Measurements from ENCODE around the gene IGSF10.
"Not testable (repeated sequence)": the region's sequence is repeated elsewhere in the genome, so short reads cannot be mapped to it uniquely, and the experiment has no call there.

Gene IGSF10

DNA sequence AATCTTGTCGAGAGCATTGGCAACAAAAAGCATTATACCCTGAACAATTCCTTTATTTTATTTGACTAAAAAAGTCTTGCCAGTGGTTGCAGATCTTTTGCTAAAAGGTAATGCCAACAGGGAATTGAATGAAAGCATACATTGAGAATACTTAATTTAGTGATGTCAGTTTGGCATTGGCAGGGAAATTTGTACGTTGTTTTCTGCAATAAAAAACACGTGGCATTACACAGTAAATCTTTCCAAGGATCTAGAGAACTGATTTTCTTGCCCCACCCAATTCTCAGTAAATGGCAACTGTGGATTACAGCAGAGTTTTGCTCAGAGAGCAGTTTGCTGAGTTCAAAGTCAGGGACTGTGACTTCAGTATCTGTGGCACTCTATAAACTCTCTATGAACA is 38.3 kb upstream of the IGSF10 start:
- peak overlapping the region; percentile 89 for H3K27ac ChIP-seq
- peak overlapping the region; percentile 66 for H3K4me3 ChIP-seq
- TF ChIP-seq POLR2AphosphoS5 (IDR thresholded peaks at IDR 0.05; ENCODE audit: borderline replicate concordance, low read depth, low read length): no peak
- no peak for TF ChIP-seq EZH2 (IDR thresholded peaks at IDR 0.05)
- no peak for TF ChIP-seq FOXP2 (optimal IDR thresholded peaks at IDR 0.05; ENCODE audit: control extremely low read depth, extremely low read length, insufficient read depth)

DNA sequence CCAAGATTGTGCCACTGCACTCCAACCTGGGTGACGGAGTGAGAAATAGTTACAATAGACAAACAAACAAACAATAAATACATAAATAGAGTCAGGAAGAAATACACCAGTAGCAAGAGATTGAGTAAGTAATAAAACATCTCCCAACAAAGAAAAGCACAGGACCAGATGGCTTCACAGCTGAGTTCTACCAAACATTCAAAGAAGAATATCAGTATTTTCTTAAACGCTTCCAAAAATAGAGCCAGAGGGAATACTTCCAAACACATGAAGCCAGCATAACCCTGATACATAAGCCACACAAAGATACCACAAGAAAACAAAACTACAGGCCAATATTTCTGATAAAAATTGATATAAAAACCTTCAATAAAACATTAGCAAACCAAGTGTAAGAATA is 30.7 kb upstream of the IGSF10 start:
- DNase-seq (ENCODE audit: low read depth, low spot score): no peak
- no peak overlapping the region for H3K4me3 ChIP-seq
- H3K36me3 ChIP-seq (ENCODE audit: insufficient read depth, low read length): no peaks in the 10 kb centered on the region
- no peak overlapping the region for H3K27ac ChIP-seq
- H3K9me3 ChIP-seq (ENCODE audit: low read depth, low read length): peaks cover 4% of the 10 kb centered on the region; the same call in 1 of the 2 replicates
- H3K9ac ChIP-seq (ENCODE audit: insufficient read length): no peak overlapping the region
- TF ChIP-seq EZH2 (IDR thresholded peaks at IDR 0.05) (no peak), POLR2AphosphoS5 (IDR thresholded peaks at IDR 0.05; ENCODE audit: borderline replicate concordance, low read depth, low read length) (no peak), FOXP2 (optimal IDR thresholded peaks at IDR 0.05; ENCODE audit: control extremely low read depth, extremely low read length, insufficient read depth) (no peak)

More for the DNA sequence above, 38.3 kb upstream of the IGSF10 start:
- Histone ChIP-seq H3K9ac (ENCODE audit: insufficient read length) (peak overlapping the region; percentile 9), H3K36me3 (ENCODE audit: insufficient read depth, low read length) (no peaks in the 10 kb centered on the region), H3K9me3 (ENCODE audit: low read depth, low read length) (no peaks in the 10 kb centered on the region)
- no peak for DNase-seq (ENCODE audit: low read depth, low spot score)

DNA sequence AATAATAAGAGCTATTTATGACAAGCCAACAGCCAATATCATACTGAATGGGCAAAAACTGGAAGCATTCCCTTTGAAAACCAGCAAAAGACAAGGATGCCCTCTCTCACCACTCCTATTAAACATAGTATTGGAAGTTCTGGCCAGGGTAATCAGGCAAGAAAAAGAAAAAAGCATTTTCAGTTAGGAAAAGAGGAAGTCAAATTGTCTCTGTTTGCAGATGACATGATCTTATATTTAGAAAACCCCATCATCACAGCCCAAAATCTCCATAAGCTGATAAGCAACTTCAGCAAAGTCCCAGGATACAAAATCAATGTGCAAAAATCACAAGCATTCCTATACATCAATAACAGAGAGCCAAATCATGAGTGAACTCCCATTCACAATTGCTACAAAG is 27.0 kb upstream of the IGSF10 start:
- not testable (repeated sequence) for H3K4me3 ChIP-seq; DNase-seq (ENCODE audit: low read depth, low spot score); H3K9ac ChIP-seq (ENCODE audit: insufficient read length); H3K9me3 ChIP-seq (ENCODE audit: low read depth, low read length); H3K36me3 ChIP-seq (ENCODE audit: insufficient read depth, low read length); H3K27ac ChIP-seq

DNA sequence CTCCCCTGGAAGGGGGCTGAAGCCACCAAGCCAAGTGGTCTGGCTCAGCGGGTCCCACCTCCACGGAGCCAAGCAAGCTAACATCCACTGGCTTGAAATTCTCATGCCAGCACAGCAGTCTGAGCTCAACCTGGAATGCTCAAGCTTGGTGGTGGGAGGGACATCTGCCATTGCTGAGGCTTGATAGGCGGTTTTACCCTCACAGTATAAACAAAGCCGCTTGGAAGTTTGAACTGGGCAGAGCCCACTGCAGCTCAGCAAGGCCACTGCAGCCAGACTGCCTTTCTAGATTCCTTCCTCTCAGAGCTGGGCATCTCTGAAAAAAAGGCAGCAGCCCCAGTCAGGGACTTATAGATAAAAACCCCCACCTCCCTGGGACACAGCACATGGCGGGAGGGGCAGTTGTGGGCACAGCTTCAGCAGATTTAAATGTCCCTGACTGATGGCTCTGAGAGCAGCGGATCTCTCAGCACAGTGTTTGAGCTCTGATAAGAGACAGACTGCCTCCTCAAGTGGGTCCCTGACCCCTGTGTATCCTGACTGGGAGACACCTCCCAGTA is 23.2 kb upstream of the IGSF10 start:
- Histone ChIP-seq H3K9me3 (ENCODE audit: low read depth, low read length) (0 out of 2 replicates have a peak, but pooled peaks cover 4% of the 10 kb centered on the region), H3K4me3 (no peak overlapping the region), H3K9ac (ENCODE audit: insufficient read length) (no peak overlapping the region), H3K27ac (no peak overlapping the region), H3K36me3 (ENCODE audit: insufficient read depth, low read length) (no peaks in the 10 kb centered on the region)
- no peak for DNase-seq (ENCODE audit: low read depth, low spot score)
- no peak for TF ChIP-seq EZH2 (IDR thresholded peaks at IDR 0.05)
- TF ChIP-seq POLR2AphosphoS5 (IDR thresholded peaks at IDR 0.05; ENCODE audit: borderline replicate concordance, low read depth, low read length): no peak
- TF ChIP-seq FOXP2 (optimal IDR thresholded peaks at IDR 0.05; ENCODE audit: control extremely low read depth, extremely low read length, insufficient read depth): no peak

DNA sequence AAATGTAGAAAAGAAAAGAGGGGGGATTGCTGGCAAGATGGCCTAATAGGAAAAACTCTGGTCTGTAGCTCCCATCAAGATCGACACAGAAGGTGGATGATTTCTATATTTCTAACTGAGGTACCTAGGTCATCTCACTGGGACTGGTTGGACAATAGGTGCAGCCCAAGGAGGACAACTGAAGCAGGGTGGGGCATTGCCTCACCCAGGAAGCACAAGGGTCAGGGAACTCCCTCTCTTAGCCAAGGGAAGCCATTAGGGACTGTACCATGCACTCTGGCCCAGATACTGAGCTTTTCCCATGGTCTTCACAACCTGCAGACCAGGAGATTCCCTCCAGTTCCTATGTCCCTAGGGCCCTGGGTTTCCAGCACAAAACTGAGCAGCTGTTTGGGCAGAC is 22.6 kb upstream of the IGSF10 start:
- Histone ChIP-seq H3K36me3 (ENCODE audit: insufficient read depth, low read length) (no peaks in the 10 kb centered on the region), H3K4me3 (no peak overlapping the region), H3K9ac (ENCODE audit: insufficient read length) (no peak overlapping the region), H3K27ac (no peak overlapping the region), H3K9me3 (ENCODE audit: low read depth, low read length) (0 out of 2 replicates have a peak, but pooled peaks cover 4% of the 10 kb centered on the region)
- TF ChIP-seq FOXP2 (optimal IDR thresholded peaks at IDR 0.05; ENCODE audit: control extremely low read depth, extremely low read length, insufficient read depth): no peak
- TF ChIP-seq EZH2 (IDR thresholded peaks at IDR 0.05): no peak
- no peak for TF ChIP-seq POLR2AphosphoS5 (IDR thresholded peaks at IDR 0.05; ENCODE audit: borderline replicate concordance, low read depth, low read length)
- DNase-seq (ENCODE audit: low read depth, low spot score): no peak

DNA sequence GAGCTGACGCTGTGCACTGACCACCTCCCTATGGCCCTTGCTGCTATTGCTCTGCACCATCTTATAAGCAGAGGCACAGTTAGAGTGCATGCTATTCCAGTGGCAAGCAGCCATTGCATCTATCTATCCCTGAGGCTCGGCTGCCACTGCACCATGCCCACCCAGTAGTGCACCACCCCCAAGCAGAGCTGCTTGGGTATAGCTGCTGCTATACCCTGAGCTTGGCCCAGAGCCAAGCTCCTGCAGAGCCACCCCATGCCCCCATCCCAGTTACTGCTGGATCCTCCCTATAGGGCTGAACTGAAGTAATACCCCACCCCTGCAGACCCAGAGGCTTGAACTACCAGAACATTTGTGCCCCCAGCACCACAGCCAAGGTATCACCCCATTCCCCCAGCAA is 19.6 kb upstream of the IGSF10 start:
- TF ChIP-seq FOXP2 (optimal IDR thresholded peaks at IDR 0.05; ENCODE audit: control extremely low read depth, extremely low read length, insufficient read depth) (no peak), POLR2AphosphoS5 (IDR thresholded peaks at IDR 0.05; ENCODE audit: borderline replicate concordance, low read depth, low read length) (no peak), EZH2 (IDR thresholded peaks at IDR 0.05) (no peak)
- Histone ChIP-seq H3K9me3 (ENCODE audit: low read depth, low read length) (0 out of 2 replicates have a peak, but pooled peaks cover 4% of the 10 kb centered on the region), H3K36me3 (ENCODE audit: insufficient read depth, low read length) (no peaks in the 10 kb centered on the region), H3K4me3 (no peak overlapping the region), H3K9ac (ENCODE audit: insufficient read length) (no peak overlapping the region), H3K27ac (no peak overlapping the region)
- no peak for DNase-seq (ENCODE audit: low read depth, low spot score)

DNA sequence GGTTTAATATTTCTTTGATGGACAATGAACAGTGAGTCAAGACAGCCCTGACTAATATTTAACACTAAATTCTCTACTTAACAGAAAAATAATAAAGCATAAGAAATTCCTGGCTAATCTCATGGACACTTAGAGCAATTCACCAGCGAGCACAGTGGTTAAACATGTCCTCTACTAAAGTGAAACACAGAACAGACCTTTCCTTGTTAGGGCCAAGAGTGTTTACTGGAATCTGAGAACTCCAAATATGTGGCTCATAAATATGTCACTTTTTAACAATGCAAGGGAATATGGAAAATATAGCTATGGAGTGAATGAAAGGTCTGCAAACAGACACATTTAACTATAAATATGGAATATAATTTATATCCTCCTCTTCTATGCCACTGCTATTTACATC is 18.6 kb upstream of the IGSF10 start:
- no peak for DNase-seq (ENCODE audit: low read depth, low spot score)
- Histone ChIP-seq H3K9me3 (ENCODE audit: low read depth, low read length) (0 out of 2 replicates have a peak, but pooled peaks cover 4% of the 10 kb centered on the region), H3K9ac (ENCODE audit: insufficient read length) (no peak overlapping the region), H3K36me3 (ENCODE audit: insufficient read depth, low read length) (no peaks in the 10 kb centered on the region), H3K27ac (no peak overlapping the region), H3K4me3 (no peak overlapping the region)
- TF ChIP-seq EZH2 (IDR thresholded peaks at IDR 0.05): no peak
- TF ChIP-seq POLR2AphosphoS5 (IDR thresholded peaks at IDR 0.05; ENCODE audit: borderline replicate concordance, low read depth, low read length): no peak
- TF ChIP-seq FOXP2 (optimal IDR thresholded peaks at IDR 0.05; ENCODE audit: control extremely low read depth, extremely low read length, insufficient read depth): no peak

DNA sequence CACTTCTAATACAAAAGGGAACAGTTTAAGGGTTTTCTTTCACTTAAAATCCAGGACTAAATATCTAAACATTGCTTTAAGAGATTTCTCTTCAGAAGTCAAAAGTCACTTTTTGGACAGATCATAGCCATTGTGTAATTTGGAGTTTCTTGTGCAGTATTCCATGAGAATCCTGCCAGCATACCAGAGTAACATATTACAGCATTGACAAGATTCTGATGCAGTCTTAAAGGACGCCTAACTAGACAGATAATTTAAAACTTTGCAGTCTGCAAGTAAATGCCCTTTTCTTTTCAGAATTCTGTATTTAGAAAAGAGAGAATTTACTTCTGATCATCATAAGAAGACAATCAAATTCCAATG is 17.5 kb upstream of the IGSF10 start:
- Histone ChIP-seq H3K27ac (no peak overlapping the region), H3K4me3 (no peak overlapping the region), H3K9me3 (ENCODE audit: low read depth, low read length) (0 out of 2 replicates have a peak, but pooled peaks cover 4% of the 10 kb centered on the region), H3K9ac (ENCODE audit: insufficient read length) (no peak overlapping the region), H3K36me3 (ENCODE audit: insufficient read depth, low read length) (no peaks in the 10 kb centered on the region)
- TF ChIP-seq FOXP2 (optimal IDR thresholded peaks at IDR 0.05; ENCODE audit: control extremely low read depth, extremely low read length, insufficient read depth): no peak
- no peak for TF ChIP-seq EZH2 (IDR thresholded peaks at IDR 0.05)
- no peak for TF ChIP-seq POLR2AphosphoS5 (IDR thresholded peaks at IDR 0.05; ENCODE audit: borderline replicate concordance, low read depth, low read length)
- DNase-seq (ENCODE audit: low read depth, low spot score): no peak

Data from SK-N-MC (cell line).